ENCODE measurements around the gene ADIPOR1. TPM values are rescaled to one million over a fixed set of nuclear protein-coding genes. Genes with fewer than 3 reads are reported as not detected.
"Not testable (repeated sequence)": the region's sequence is repeated elsewhere in the genome, so short reads cannot be mapped to it uniquely, and the experiment has no call there.

ADIPOR1 gene
- total RNA-seq, 3 donors from 2014 or later, result 85.7 to 94.1 (median 90.7) TPM

DNA sequence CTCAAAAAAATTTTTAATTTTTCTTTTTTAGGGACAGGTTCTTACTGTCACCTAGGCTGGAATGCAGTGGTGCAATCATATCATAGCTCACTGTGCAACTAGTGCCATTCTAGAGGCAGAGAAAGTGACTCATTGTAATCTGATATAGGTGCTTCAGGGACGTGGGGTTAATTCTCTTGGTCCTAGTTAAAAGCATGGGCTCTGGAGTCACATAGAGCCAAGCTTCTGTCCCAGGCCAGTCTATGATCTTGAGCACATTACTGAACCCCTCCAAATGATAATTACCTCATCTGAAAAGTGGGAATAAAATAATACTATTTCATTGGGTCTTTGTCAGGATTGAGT is 1.1 kb upstream of the ADIPOR1 start:
- Mint-ChIP-seq H3K4me1 (ENCODE audit: low read depth) (peaks cover 37% of the 10 kb centered on the region), H3K9me3 (no peaks in the 10 kb centered on the region), H3K4me3 (peak overlapping the region; percentile 83), H3K27me3 (ENCODE audit: low read depth) (no peaks in the 10 kb centered on the region), H3K36me3 (ENCODE audit: insufficient read depth) (peaks cover 13% of the 10 kb centered on the region)
- ATAC-seq (no peak), DNase-seq (no peak)

- peaks cover 40% of the 10 kb centered on the region for H3K4me1 Mint-ChIP-seq (ENCODE audit: low read depth)
- ATAC-seq (no peak), DNase-seq (no peak)
- peak overlapping the region; percentile 83 for H3K4me3 Mint-ChIP-seq
- no peaks in the 10 kb centered on the region for H3K27me3 Mint-ChIP-seq (ENCODE audit: low read depth)
- H3K36me3 Mint-ChIP-seq (ENCODE audit: insufficient read depth), result peaks cover 15% of the 10 kb centered on the region
- no peaks in the 10 kb centered on the region for H3K9me3 Mint-ChIP-seq
Measured at GRCh38 chr1:202958544-202959275, 598 bp upstream of the ADIPOR1 start.

DNA sequence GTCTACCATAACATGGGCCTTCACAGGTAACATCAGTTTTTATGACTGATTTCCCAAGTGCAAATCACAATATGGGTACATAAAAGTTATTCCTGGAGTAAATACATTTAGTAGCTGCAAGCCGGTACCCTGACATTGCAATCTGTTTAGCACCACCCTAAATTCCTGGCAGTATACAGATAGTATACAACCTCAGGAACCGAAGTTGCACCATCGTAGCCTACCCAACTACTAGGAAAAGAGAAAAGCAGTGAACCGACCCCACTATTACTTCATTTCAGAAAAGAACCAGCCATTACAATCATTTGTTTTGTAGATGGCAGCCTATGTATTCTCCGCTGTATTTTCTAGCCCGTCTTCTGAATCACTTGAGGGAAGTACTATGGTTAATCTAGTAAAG is 1.1 kb downstream of the ADIPOR1 start:
- H3K9me3 Mint-ChIP-seq, result no peaks in the 10 kb centered on the region
- no peaks in the 10 kb centered on the region for H3K27me3 Mint-ChIP-seq (ENCODE audit: low read depth)
- ATAC-seq, result no peak
- H3K4me1 Mint-ChIP-seq (ENCODE audit: low read depth), result peaks cover 52% of the 10 kb centered on the region
- H3K4me3 Mint-ChIP-seq, result peak overlapping the region; percentile 83
- no peak for DNase-seq
- H3K36me3 Mint-ChIP-seq (ENCODE audit: insufficient read depth), result peaks cover 8% of the 10 kb centered on the region

DNA sequence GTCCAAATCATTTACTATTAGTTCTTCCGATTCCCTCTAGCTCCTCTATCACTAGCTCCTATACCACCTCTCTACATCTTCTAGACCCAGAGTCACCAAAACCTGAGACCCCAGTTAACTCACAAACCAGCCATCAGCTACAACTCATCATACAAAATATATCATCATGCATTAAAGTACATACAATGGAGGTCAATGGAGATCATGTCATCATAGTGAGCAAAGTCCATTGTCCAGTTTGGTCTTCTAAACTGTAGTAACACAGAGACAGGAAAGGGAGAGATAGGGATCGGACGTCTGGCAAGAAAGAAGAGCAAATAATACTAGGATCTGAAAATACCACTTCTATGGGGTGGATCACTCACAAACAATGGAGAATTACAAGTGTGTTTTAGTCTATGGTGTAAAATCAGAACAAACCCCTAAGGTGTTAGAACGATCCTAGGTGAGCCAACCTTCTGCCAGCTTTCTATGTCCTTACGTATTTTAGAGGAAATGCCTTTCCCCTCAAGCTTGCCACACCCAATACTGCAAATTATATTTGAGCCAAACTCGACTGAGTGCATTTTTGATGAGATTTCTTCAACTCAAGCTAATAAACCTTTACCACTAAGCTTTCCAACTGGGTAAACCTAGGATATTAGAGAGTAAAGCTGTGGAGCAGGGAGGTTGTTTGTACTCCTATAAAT is 3.9 kb downstream of the ADIPOR1 start:
- H3K4me1 Mint-ChIP-seq (ENCODE audit: low read depth), result peaks cover 54% of the 10 kb centered on the region
- ATAC-seq, result no peak
- no peaks in the 10 kb centered on the region for H3K9me3 Mint-ChIP-seq
- no peak overlapping the region for H3K4me3 Mint-ChIP-seq
- no peak for DNase-seq
- H3K36me3 Mint-ChIP-seq (ENCODE audit: insufficient read depth), result peaks cover 15% of the 10 kb centered on the region
- H3K27me3 Mint-ChIP-seq (ENCODE audit: low read depth), result no peaks in the 10 kb centered on the region

DNA sequence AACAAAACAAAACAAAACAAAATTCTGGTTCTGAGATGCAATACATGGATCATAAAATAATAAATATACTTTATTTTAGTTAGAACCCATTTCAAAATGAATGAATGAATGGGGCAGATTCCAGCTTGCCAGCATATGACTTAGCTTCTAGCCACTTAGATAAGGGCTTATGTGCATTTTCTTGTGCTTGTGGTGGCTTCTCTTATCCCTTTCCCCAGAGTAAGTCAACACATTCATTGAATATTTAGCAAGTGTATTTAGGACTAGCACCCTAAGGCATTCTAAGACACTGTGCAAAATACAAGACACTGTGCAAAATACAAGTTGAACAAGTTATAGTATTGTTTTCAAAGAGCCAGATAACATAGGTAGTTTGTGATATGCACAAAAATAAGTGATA is 4.7 kb downstream of the ADIPOR1 start:
- ATAC-seq (no peak), DNase-seq (no peak)
- H3K27me3 Mint-ChIP-seq (ENCODE audit: low read depth), result no peaks in the 10 kb centered on the region
- peaks cover 18% of the 10 kb centered on the region for H3K36me3 Mint-ChIP-seq (ENCODE audit: insufficient read depth)
- H3K9me3 Mint-ChIP-seq, result no peaks in the 10 kb centered on the region
- H3K4me1 Mint-ChIP-seq (ENCODE audit: low read depth), result peaks cover 48% of the 10 kb centered on the region
- no peak overlapping the region for H3K4me3 Mint-ChIP-seq

GRCh38 chr1:202952818-202953217 is 5.3 kb downstream of the ADIPOR1 start:
- Mint-ChIP-seq H3K4me1 (ENCODE audit: low read depth) (peaks cover 47% of the 10 kb centered on the region), H3K4me3 (no peak overlapping the region), H3K36me3 (ENCODE audit: insufficient read depth) (peaks cover 23% of the 10 kb centered on the region), H3K27me3 (ENCODE audit: low read depth) (no peaks in the 10 kb centered on the region), H3K9me3 (no peaks in the 10 kb centered on the region)
- DNase-seq, result no peak
- peak; percentile 58 to 63 for ATAC-seq

DNA sequence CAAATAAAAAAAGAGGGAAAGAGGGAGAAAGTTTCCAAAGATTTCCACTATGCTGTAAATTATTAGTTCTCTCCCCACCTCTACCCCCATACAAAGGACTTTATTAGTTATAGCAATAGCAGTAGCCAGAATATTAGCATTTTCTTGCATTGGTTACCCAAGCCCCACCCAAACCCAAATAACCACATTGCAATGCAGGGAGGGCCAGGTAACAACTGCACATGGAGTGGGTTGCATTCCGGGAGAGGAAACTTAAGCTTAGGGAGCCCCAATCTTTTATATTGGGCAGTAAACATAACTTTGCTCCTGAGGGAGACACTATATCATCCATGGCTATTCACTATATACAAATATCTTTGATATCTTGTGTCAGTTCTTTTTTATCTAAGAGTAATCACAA is 6.0 kb downstream of the ADIPOR1 start:
- ATAC-seq (no peak), DNase-seq (no peak)
- peaks cover 42% of the 10 kb centered on the region for H3K4me1 Mint-ChIP-seq (ENCODE audit: low read depth)
- no peaks in the 10 kb centered on the region for H3K9me3 Mint-ChIP-seq
- H3K36me3 Mint-ChIP-seq (ENCODE audit: insufficient read depth), result peaks cover 23% of the 10 kb centered on the region
- no peaks in the 10 kb centered on the region for H3K27me3 Mint-ChIP-seq (ENCODE audit: low read depth)
- H3K4me3 Mint-ChIP-seq, result no peak overlapping the region

DNA sequence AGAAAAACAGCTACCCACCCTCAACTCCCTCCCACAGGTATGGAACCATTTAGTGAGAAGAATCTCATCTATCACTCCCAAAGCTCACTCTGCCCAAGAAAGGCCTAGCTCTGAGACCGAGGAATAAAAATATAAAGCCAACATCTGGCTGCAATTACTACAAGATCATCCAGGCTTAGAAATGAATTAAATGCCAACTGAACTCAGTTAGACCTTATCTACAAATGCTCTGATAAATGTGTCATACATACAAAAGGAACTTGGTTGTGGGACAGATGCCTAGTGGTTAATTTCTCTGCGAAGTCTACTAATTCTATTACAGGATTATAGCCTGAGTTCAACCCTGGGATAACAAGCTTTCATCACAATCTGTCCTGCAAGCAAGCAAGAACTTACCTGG is 6.7 kb downstream of the ADIPOR1 start:
- no peaks in the 10 kb centered on the region for H3K27me3 Mint-ChIP-seq (ENCODE audit: low read depth)
- ATAC-seq (no peak), DNase-seq (no peak)
- peaks cover 23% of the 10 kb centered on the region for H3K36me3 Mint-ChIP-seq (ENCODE audit: insufficient read depth)
- H3K9me3 Mint-ChIP-seq, result no peaks in the 10 kb centered on the region
- peaks cover 37% of the 10 kb centered on the region for H3K4me1 Mint-ChIP-seq (ENCODE audit: low read depth)
- no peak overlapping the region for H3K4me3 Mint-ChIP-seq

GRCh38 chr1:202945483-202945882 is 12.6 kb downstream of the ADIPOR1 start:
- ATAC-seq, result no peak
- H3K4me1 Mint-ChIP-seq (ENCODE audit: low read depth), result no peaks in the 10 kb centered on the region
- no peaks in the 10 kb centered on the region for H3K27me3 Mint-ChIP-seq (ENCODE audit: low read depth)
- H3K9me3 Mint-ChIP-seq, result no peaks in the 10 kb centered on the region
- H3K36me3 Mint-ChIP-seq (ENCODE audit: insufficient read depth), result peaks cover 52% of the 10 kb centered on the region
- H3K4me3 Mint-ChIP-seq, result no peak overlapping the region
- DNase-seq, result no peak

DNA sequence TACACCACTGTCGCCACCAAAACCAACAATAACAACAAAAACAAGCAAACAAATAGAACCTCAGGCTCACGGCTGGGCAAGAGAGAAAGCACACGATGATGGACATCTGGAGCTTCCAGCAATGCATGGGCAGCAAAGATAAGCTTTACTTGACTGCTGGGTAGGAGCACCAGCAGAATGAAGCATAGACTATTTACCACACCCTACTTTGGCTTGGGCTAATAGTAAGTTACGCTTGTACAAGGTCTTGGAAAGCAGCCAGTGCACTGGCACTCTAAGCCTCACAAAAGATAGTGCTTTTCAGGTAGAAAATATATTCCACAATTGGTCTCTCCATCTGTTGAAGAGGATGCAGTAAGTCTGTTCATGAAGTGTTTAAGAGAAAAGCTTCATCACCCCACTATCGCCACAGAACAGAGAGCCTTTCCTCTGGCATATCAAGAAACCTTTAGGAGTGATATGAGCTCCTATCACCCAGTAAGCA is 13.6 kb downstream of the ADIPOR1 start:
- no peaks in the 10 kb centered on the region for H3K9me3 Mint-ChIP-seq
- peaks cover 48% of the 10 kb centered on the region for H3K36me3 Mint-ChIP-seq (ENCODE audit: insufficient read depth)
- H3K4me1 Mint-ChIP-seq (ENCODE audit: low read depth), result no peaks in the 10 kb centered on the region
- H3K27me3 Mint-ChIP-seq (ENCODE audit: low read depth), result no peaks in the 10 kb centered on the region
- no peak for DNase-seq
- H3K4me3 Mint-ChIP-seq, result no peak overlapping the region
- ATAC-seq, result no peak

DNA sequence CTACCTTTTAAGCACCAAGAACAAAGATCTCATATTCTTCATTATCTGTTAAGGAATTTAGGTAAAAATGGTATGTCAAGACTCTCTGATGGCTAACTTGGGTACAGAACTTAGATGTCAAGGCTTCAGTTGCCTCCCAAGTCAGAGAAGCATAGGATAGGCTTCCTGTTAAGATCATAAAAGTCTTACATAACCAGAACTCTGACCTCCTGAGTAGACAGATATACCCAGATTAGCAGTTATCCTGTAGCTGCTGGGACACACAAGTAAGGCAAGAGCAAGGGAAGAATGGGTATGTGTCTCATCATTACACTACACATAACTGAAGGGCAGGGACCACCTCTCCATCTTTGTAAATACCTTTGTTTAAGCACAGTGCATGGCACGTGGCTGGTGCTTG is 15.7 kb downstream of the ADIPOR1 start:
- peaks cover 41% of the 10 kb centered on the region for H3K36me3 Mint-ChIP-seq (ENCODE audit: insufficient read depth)
- no peak for ATAC-seq
- H3K4me3 Mint-ChIP-seq, result no peak overlapping the region
- H3K4me1 Mint-ChIP-seq (ENCODE audit: low read depth), result no peaks in the 10 kb centered on the region
- H3K27me3 Mint-ChIP-seq (ENCODE audit: low read depth), result no peaks in the 10 kb centered on the region
- H3K9me3 Mint-ChIP-seq, result no peaks in the 10 kb centered on the region
- no peak for DNase-seq

- Mint-ChIP-seq H3K36me3 (ENCODE audit: insufficient read depth) (peaks cover 40% of the 10 kb centered on the region), H3K4me1 (ENCODE audit: low read depth) (no peaks in the 10 kb centered on the region), H3K9me3 (no peaks in the 10 kb centered on the region), H3K27me3 (ENCODE audit: low read depth) (no peaks in the 10 kb centered on the region), H3K4me3 (no peak overlapping the region)
- no peak for ATAC-seq
- no peak for DNase-seq
Measured at GRCh38 chr1:202941372-202941771, 16.7 kb downstream of the ADIPOR1 start.

GRCh38 chr1:202940561-202940960 is 17.6 kb downstream of the ADIPOR1 start:
- H3K4me3 Mint-ChIP-seq, result no peak overlapping the region
- ATAC-seq (no peak), DNase-seq (no peak)
- peaks cover 34% of the 10 kb centered on the region for H3K36me3 Mint-ChIP-seq (ENCODE audit: insufficient read depth)
- no peaks in the 10 kb centered on the region for H3K4me1 Mint-ChIP-seq (ENCODE audit: low read depth)
- H3K27me3 Mint-ChIP-seq (ENCODE audit: low read depth), result no peaks in the 10 kb centered on the region
- no peaks in the 10 kb centered on the region for H3K9me3 Mint-ChIP-seq

- Mint-ChIP-seq H3K27me3 (ENCODE audit: low read depth) (peaks cover 10% of the 10 kb centered on the region), H3K36me3 (ENCODE audit: insufficient read depth) (peaks cover 20% of the 10 kb centered on the region), H3K4me3 (no peak overlapping the region), H3K4me1 (ENCODE audit: low read depth) (peaks cover 7% of the 10 kb centered on the region), H3K9me3 (no peaks in the 10 kb centered on the region)
- ATAC-seq, result no peak
- DNase-seq, result no peak
Measured at GRCh38 chr1:202938287-202938925, 19.7 kb downstream of the ADIPOR1 start.

GRCh38 chr1:202936409-202936808 is 21.7 kb downstream of the ADIPOR1 start:
- not testable (repeated sequence) for DNase-seq; H3K4me1 Mint-ChIP-seq (ENCODE audit: low read depth); H3K4me3 Mint-ChIP-seq; ATAC-seq; H3K9me3 Mint-ChIP-seq
- peaks cover 15% of the 10 kb centered on the region for H3K27me3 Mint-ChIP-seq (ENCODE audit: low read depth)
- H3K36me3 Mint-ChIP-seq (ENCODE audit: insufficient read depth), result peaks cover 10% of the 10 kb centered on the region
